Neural cell (in vitro differentiated cells): ENCODE measurements around the gene TXK. TPM values are rescaled to one million over a fixed set of nuclear protein-coding genes. Genes with fewer than 3 reads are reported as not detected.

ENCODE experiments used
- H2AFZ ChIP-seq: fragments of 200-600, 300-800 bp; sonication (generic), shearing (Covaris generic); 2 replicates; pipeline ENCODE4 v1.6.0; 2014; ENCODE audit warnings: low read depth, mild to moderate bottlenecking, antibody characterized with exemption, low read length, moderate library complexity
- H3F3A ChIP-seq: fragments of 200-600 bp; shearing (Covaris generic); 2 replicates; pipeline ENCODE4 v1.6.1; 2016; ENCODE audit warnings: mild to moderate bottlenecking, moderate library complexity, mixed read lengths, antibody characterized with exemption, low read length; ENCODE audit not compliant: insufficient read depth, poor library complexity, severe bottlenecking
- H3K27ac ChIP-seq: fragments of 200-600, 300-800 bp; sonication (generic), shearing (Covaris generic); 2 replicates; pipeline ENCODE4 v1.5.1; 2014; ENCODE audit warnings: mild to moderate bottlenecking, low read length, moderate library complexity
- H3K27me3 ChIP-seq: fragments of 300-800, 200-600 bp; sonication (generic), shearing (Covaris generic); 2 replicates; pipeline ENCODE4 v1.6.0; 2014; ENCODE audit warnings: mild to moderate bottlenecking, low read depth, low read length, moderate library complexity; ENCODE audit not compliant: insufficient read depth
- H3K36me3 ChIP-seq: fragments of 300-800, 200-600 bp; sonication (generic), shearing (Covaris generic); 2 replicates; pipeline ENCODE4 v1.5.1; 2014; ENCODE audit warnings: mild to moderate bottlenecking, antibody characterized with exemption, low read length, moderate library complexity; ENCODE audit not compliant: insufficient read depth
- H3K4me2 ChIP-seq: fragments of 300-800, 200-600 bp; sonication (generic), shearing (Covaris generic); 2 replicates; pipeline ENCODE4 v1.6.0; 2014; ENCODE audit warnings: mild to moderate bottlenecking, low read length
- H3K4me3 ChIP-seq: fragments of 300-800, 200-600 bp; sonication (generic), shearing (Covaris generic); 2 replicates; pipeline ENCODE4 v1.5.1; 2014; ENCODE audit warnings: mild to moderate bottlenecking, low read length, moderate library complexity
- H3K79me2 ChIP-seq: fragments of 200-600 bp; shearing (Covaris generic); replicated peaks from 2 replicates; pipeline ENCODE4 v1.6.0; 2014; ENCODE audit warnings: mild to moderate bottlenecking, low read length, moderate library complexity; ENCODE audit not compliant: insufficient read depth
- H3K9ac ChIP-seq: fragments of 300-800, 200-600 bp; sonication (generic), shearing (Covaris generic); 2 replicates; pipeline ENCODE4 v1.6.1; 2016; ENCODE audit warnings: mild to moderate bottlenecking, low read length, mixed read lengths
- H3K9me2 ChIP-seq: fragments of 200-600 bp; shearing (Covaris generic); 2 replicates; pipeline ENCODE4 v1.6.1; 2016; ENCODE audit warnings: mild to moderate bottlenecking, low read length, mixed read lengths; ENCODE audit not compliant: insufficient read depth
- H3K9me3 ChIP-seq: fragments of 200-600, 300-800 bp; sonication (generic), shearing (Covaris generic); 2 replicates; pipeline ENCODE4 v1.6.1; 2016; ENCODE audit warnings: mild to moderate bottlenecking, mixed run types, low read length, moderate library complexity, mixed read lengths
- H4K20me1 ChIP-seq: fragments of 200-600 bp; shearing (Covaris generic); 2 replicates; pipeline ENCODE4 v1.6.1; 2016; ENCODE audit warnings: mild to moderate bottlenecking, mixed run types; ENCODE audit not compliant: insufficient read depth
- EP300 ChIP-seq: fragments of 450-650 bp; conservative IDR thresholded peaks from 2 replicates; pipeline ENCODE4 v1.6.1; 2014; ENCODE audit warnings: antibody characterized with exemption, mild to moderate bottlenecking, moderate library complexity; ENCODE audit not compliant: poor library complexity, severe bottlenecking
- EZH2 ChIP-seq: fragments of 200-600, 300-800 bp; shearing (Covaris generic), sonication (generic); IDR thresholded peaks from 2 replicates; pipeline ENCODE4 v1.6.1; 2014; ENCODE audit warnings: antibody characterized with exemption, low read length, borderline replicate concordance, mild to moderate bottlenecking; ENCODE audit not compliant: insufficient read depth, poor library complexity, severe bottlenecking
- MXI1 ChIP-seq: fragments of 450-650 bp; conservative IDR thresholded peaks from 2 replicates; pipeline ENCODE4 v1.6.1; 2014; ENCODE audit warnings: antibody characterized with exemption, mild to moderate bottlenecking; ENCODE audit not compliant: poor library complexity, severe bottlenecking
- POLR2AphosphoS5 ChIP-seq: IDR thresholded peaks from 2 replicates; pipeline ENCODE4 v1.6.1; 2012
- RAD21 ChIP-seq: fragments of 450-650 bp; conservative IDR thresholded peaks from 2 replicates; pipeline ENCODE4 v1.6.1; 2014; ENCODE audit warnings: antibody characterized with exemption, mild to moderate bottlenecking, moderate library complexity
- SMC3 ChIP-seq: fragments of 450-650 bp; conservative IDR thresholded peaks from 2 replicates; pipeline ENCODE4 v1.6.1; 2014; ENCODE audit warnings: antibody characterized with exemption, mild to moderate bottlenecking, moderate library complexity; ENCODE audit not compliant: poor library complexity
- TAF1 ChIP-seq: IDR thresholded peaks from 2 replicates; pipeline ENCODE4 v1.6.1; 2012; ENCODE audit warnings: low read depth
- polyA plus RNA-seq: library from polyadenylated mRNA; depleted of rRNA; stranded (reverse); fragments of >200 nt; gene quantifications from 2 replicates; pipeline ENCODE4 v1.2.3, GENCODE V29; 2014
- TF ChIP-seq, protein P1 (sequence below): IDR thresholded peaks from 2 replicates; pipeline ENCODE4 v1.6.1; 2012; ENCODE audit warnings: borderline replicate concordance
- TF ChIP-seq, protein P2 (sequence below): fragments of 450-650 bp; IDR thresholded peaks from 2 replicates; pipeline ENCODE4 v1.5.1; 2014; ENCODE audit warnings: antibody characterized with exemption, mild to moderate bottlenecking, moderate library complexity; ENCODE audit not compliant: poor library complexity, severe bottlenecking

Gene TXK
- polyA plus RNA-seq, 1 donor from 2014 or later = not detected

DNA sequence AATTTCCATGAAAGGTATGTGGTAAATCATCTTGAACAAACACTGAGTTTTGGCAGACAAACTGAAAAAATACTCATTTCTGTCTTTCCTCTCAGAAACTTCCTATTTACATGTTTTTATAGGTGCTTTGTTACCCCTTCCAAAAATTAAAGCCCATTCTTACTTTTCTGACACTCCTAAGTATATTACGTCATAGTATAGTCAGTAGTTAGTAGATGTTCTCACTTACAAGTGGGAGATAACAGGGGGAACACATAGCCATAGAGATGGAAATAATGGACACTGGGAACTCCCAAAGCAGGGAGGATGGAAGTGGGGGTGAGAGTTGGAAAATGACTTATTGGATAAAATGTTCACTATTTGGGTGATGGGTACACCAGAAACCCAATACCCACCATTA, 28.8 kb downstream of the TXK start:
- Histone ChIP-seq H3K9me3 (no peaks in the 10 kb centered on the region), H3K9me2 (no peaks in the 10 kb centered on the region), H3K36me3 (no peaks in the 10 kb centered on the region), H3K4me3 (no peak overlapping the region), H3K27ac (no peak overlapping the region), H3F3A (no peaks in the 10 kb centered on the region), H3K9ac (no peak overlapping the region), H2AFZ (no peak overlapping the region), H4K20me1 (no peaks in the 10 kb centered on the region), H3K79me2 (no peaks in the 10 kb centered on the region), H3K4me2 (no peak overlapping the region), H3K27me3 (no peaks in the 10 kb centered on the region)
- TF ChIP-seq EZH2 (no peak), MXI1 (no peak), TAF1 (no peak)
- TF ChIP-seq, protein P1, sequence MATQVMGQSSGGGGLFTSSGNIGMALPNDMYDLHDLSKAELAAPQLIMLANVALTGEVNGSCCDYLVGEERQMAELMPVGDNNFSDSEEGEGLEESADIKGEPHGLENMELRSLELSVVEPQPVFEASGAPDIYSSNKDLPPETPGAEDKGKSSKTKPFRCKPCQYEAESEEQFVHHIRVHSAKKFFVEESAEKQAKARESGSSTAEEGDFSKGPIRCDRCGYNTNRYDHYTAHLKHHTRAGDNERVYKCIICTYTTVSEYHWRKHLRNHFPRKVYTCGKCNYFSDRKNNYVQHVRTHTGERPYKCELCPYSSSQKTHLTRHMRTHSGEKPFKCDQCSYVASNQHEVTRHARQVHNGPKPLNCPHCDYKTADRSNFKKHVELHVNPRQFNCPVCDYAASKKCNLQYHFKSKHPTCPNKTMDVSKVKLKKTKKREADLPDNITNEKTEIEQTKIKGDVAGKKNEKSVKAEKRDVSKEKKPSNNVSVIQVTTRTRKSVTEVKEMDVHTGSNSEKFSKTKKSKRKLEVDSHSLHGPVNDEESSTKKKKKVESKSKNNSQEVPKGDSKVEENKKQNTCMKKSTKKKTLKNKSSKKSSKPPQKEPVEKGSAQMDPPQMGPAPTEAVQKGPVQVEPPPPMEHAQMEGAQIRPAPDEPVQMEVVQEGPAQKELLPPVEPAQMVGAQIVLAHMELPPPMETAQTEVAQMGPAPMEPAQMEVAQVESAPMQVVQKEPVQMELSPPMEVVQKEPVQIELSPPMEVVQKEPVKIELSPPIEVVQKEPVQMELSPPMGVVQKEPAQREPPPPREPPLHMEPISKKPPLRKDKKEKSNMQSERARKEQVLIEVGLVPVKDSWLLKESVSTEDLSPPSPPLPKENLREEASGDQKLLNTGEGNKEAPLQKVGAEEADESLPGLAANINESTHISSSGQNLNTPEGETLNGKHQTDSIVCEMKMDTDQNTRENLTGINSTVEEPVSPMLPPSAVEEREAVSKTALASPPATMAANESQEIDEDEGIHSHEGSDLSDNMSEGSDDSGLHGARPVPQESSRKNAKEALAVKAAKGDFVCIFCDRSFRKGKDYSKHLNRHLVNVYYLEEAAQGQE = no peak

DNA sequence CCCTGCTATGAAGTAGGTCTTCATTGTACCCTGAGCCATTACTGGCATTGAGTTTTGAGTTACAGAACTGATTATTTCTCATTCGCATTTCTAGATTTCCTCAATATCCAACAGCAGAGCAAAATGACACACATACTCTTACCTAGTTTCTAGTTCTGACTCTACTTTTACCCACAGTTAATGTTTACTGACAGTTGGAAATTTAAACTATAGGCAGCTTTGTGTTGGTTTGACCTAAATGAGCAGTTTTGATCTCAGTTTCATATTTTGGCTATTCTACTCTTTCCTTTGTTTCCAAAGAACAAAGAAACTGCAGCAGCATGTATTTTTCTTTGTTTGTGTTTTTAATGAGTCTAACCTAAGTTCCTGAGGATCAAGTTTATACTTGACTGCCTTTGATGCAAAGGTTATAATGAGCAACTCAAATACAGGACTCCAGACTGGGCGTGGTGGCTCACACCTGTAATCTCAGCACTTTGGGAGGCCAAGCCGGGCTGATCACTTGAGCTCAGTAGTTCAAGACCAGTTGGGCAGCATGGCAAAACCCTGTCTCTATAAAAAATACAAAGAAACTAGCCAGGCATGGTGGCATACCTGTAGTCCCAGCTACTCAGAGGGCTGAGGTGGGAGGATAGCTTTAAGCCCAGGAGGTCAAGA, 30.4 kb downstream of the TXK start:
- H3K4me2 ChIP-seq = no peak overlapping the region
- no peaks in the 10 kb centered on the region for H3K36me3 ChIP-seq

More for the DNA sequence above, 30.4 kb downstream of the TXK start:
- no peaks in the 10 kb centered on the region for H3K9me3 ChIP-seq
- no peak overlapping the region for H3K4me3 ChIP-seq
- TF ChIP-seq, protein P1 = no peak
- TF ChIP-seq EZH2 (no peak), TAF1 (no peak), RAD21 (no peak), EP300 (no peak), POLR2AphosphoS5 (no peak), MXI1 (no peak), SMC3 (no peak)
- TF ChIP-seq, protein P2, sequence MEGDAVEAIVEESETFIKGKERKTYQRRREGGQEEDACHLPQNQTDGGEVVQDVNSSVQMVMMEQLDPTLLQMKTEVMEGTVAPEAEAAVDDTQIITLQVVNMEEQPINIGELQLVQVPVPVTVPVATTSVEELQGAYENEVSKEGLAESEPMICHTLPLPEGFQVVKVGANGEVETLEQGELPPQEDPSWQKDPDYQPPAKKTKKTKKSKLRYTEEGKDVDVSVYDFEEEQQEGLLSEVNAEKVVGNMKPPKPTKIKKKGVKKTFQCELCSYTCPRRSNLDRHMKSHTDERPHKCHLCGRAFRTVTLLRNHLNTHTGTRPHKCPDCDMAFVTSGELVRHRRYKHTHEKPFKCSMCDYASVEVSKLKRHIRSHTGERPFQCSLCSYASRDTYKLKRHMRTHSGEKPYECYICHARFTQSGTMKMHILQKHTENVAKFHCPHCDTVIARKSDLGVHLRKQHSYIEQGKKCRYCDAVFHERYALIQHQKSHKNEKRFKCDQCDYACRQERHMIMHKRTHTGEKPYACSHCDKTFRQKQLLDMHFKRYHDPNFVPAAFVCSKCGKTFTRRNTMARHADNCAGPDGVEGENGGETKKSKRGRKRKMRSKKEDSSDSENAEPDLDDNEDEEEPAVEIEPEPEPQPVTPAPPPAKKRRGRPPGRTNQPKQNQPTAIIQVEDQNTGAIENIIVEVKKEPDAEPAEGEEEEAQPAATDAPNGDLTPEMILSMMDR = no peak
- H3K79me2 ChIP-seq = no peaks in the 10 kb centered on the region
- H3K27me3 ChIP-seq = no peaks in the 10 kb centered on the region
- H3K9me2 ChIP-seq = no peaks in the 10 kb centered on the region
- H3K27ac ChIP-seq = no peak overlapping the region
- no peaks in the 10 kb centered on the region for H3F3A ChIP-seq
- H3K9ac ChIP-seq = no peak overlapping the region
- H2AFZ ChIP-seq = no peak overlapping the region
- H4K20me1 ChIP-seq = no peaks in the 10 kb centered on the region
